ENCODE measurements around the gene AGFG2. TPM values are rescaled to one million over a fixed set of nuclear protein-coding genes. Genes with fewer than 3 reads are reported as not detected.
A peak's percentile ranks its signal among the peaks of the same experiment; 100 is the strongest.

Gene AGFG2
- total and polyA plus RNA-seq, 2 of the 13 experiments (the other 11 are each of a cell fraction or from before 2014, with no cell fraction given): 125 to 132 TPM

DNA sequence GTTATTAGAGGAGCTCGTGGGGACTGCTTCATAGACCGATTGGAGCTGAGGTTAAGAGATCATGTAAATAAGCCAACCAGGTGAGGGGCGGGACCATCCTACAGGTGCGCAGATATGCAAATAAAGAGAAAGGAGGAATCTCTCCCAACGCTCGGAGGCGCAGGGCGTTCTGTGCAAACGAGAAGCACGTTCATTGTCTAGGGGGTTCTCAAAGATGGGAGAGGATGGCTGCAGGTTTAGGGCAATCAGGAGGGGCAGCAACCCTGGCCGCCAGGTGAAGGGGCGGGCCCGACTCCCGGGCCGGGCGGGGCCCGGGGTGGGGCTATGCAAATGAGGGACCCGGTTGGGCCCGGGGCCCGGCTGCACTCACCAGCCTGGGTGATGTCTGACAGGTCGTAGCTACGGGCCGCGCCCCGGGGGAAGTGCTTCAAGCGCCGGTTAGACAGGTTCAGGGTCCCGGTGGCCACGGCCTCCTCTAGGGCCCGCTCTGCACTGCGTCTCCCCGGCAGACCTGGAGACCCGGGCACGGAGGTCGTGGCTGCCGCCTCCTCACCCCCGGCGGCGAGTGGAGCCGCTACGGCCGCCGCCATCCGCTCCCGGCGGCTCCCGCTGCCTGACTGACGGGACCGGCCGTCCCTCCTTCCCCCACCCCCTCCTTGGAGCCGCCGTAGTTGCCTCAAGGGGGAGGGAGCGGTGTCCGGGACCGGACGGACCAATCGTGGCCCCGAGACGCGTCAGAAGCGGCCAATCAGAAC is 46.7 kb downstream of the AGFG2 start, which contains the start of gene LRCH4 (continued):
- TF ChIP-seq ZNF644 (CRISPR knock-in tag; IDR thresholded peaks at IDR 0.05; ENCODE audit: low read depth) (no peak), ARNTL (CRISPR knock-in tag; IDR thresholded peaks at IDR 0.05) (no peak), GABPA (IDR thresholded peaks at IDR 0.05; ENCODE audit: low read depth, low read length) (no peak), GABPA (CRISPR knock-in tag; IDR thresholded peaks at IDR 0.05; ENCODE audit: low read depth) (peak; percentile 79), JUN (CRISPR knock-in tag; IDR thresholded peaks at IDR 0.05) (no peak), ZNF441 (CRISPR knock-in tag; IDR thresholded peaks at IDR 0.05; ENCODE audit: borderline replicate concordance) (peak; percentile 29; the same call in 1 of the 2 replicates), KLF12 (CRISPR knock-in tag; IDR thresholded peaks at IDR 0.05; ENCODE audit: borderline replicate concordance) (0 out of 2 replicates have a peak, but pooled peaks have one; percentile 40), ZNF75D (CRISPR knock-in tag; IDR thresholded peaks at IDR 0.05; ENCODE audit: borderline replicate concordance) (no peak), ZNF652 (CRISPR knock-in tag; IDR thresholded peaks at IDR 0.05; ENCODE audit: borderline replicate concordance, low read depth) (no peak), ZNF160 (CRISPR knock-in tag; IDR thresholded peaks at IDR 0.05) (no peak)
- TF ChIP-seq, protein P1, sequence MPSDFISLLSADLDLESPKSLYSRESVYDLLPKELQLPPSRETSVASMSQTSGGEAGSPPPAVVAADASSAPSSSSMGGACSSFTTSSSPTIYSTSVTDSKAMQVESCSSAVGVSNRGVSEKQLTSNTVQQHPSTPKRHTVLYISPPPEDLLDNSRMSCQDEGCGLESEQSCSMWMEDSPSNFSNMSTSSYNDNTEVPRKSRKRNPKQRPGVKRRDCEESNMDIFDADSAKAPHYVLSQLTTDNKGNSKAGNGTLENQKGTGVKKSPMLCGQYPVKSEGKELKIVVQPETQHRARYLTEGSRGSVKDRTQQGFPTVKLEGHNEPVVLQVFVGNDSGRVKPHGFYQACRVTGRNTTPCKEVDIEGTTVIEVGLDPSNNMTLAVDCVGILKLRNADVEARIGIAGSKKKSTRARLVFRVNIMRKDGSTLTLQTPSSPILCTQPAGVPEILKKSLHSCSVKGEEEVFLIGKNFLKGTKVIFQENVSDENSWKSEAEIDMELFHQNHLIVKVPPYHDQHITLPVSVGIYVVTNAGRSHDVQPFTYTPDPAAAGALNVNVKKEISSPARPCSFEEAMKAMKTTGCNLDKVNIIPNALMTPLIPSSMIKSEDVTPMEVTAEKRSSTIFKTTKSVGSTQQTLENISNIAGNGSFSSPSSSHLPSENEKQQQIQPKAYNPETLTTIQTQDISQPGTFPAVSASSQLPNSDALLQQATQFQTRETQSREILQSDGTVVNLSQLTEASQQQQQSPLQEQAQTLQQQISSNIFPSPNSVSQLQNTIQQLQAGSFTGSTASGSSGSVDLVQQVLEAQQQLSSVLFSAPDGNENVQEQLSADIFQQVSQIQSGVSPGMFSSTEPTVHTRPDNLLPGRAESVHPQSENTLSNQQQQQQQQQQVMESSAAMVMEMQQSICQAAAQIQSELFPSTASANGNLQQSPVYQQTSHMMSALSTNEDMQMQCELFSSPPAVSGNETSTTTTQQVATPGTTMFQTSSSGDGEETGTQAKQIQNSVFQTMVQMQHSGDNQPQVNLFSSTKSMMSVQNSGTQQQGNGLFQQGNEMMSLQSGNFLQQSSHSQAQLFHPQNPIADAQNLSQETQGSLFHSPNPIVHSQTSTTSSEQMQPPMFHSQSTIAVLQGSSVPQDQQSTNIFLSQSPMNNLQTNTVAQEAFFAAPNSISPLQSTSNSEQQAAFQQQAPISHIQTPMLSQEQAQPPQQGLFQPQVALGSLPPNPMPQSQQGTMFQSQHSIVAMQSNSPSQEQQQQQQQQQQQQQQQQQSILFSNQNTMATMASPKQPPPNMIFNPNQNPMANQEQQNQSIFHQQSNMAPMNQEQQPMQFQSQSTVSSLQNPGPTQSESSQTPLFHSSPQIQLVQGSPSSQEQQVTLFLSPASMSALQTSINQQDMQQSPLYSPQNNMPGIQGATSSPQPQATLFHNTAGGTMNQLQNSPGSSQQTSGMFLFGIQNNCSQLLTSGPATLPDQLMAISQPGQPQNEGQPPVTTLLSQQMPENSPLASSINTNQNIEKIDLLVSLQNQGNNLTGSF (CRISPR knock-in tag; IDR thresholded peaks at IDR 0.05): no peak
- TF ChIP-seq, protein P2, sequence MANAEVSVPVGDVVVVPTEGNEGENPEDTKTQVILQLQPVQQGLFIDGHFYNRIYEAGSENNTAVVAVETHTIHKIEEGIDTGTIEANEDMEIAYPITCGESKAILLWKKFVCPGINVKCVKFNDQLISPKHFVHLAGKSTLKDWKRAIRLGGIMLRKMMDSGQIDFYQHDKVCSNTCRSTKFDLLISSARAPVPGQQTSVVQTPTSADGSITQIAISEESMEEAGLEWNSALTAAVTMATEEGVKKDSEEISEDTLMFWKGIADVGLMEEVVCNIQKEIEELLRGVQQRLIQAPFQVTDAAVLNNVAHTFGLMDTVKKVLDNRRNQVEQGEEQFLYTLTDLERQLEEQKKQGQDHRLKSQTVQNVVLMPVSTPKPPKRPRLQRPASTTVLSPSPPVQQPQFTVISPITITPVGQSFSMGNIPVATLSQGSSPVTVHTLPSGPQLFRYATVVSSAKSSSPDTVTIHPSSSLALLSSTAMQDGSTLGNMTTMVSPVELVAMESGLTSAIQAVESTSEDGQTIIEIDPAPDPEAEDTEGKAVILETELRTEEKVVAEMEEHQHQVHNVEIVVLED (CRISPR knock-in tag; IDR thresholded peaks at IDR 0.05; ENCODE audit: borderline replicate concordance): peak; percentile 81; the same call in 1 of the 2 replicates
- TF ChIP-seq, protein P3, sequence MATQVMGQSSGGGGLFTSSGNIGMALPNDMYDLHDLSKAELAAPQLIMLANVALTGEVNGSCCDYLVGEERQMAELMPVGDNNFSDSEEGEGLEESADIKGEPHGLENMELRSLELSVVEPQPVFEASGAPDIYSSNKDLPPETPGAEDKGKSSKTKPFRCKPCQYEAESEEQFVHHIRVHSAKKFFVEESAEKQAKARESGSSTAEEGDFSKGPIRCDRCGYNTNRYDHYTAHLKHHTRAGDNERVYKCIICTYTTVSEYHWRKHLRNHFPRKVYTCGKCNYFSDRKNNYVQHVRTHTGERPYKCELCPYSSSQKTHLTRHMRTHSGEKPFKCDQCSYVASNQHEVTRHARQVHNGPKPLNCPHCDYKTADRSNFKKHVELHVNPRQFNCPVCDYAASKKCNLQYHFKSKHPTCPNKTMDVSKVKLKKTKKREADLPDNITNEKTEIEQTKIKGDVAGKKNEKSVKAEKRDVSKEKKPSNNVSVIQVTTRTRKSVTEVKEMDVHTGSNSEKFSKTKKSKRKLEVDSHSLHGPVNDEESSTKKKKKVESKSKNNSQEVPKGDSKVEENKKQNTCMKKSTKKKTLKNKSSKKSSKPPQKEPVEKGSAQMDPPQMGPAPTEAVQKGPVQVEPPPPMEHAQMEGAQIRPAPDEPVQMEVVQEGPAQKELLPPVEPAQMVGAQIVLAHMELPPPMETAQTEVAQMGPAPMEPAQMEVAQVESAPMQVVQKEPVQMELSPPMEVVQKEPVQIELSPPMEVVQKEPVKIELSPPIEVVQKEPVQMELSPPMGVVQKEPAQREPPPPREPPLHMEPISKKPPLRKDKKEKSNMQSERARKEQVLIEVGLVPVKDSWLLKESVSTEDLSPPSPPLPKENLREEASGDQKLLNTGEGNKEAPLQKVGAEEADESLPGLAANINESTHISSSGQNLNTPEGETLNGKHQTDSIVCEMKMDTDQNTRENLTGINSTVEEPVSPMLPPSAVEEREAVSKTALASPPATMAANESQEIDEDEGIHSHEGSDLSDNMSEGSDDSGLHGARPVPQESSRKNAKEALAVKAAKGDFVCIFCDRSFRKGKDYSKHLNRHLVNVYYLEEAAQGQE (IDR thresholded peaks at IDR 0.05; ENCODE audit: borderline replicate concordance in 1 of 2, low read depth in 1 of 2, low read length in 2 of 2): peak in 1 of 2 experiments; percentile 72; a peak in 1 of 4 replicates
- TF ChIP-seq, protein P4, sequence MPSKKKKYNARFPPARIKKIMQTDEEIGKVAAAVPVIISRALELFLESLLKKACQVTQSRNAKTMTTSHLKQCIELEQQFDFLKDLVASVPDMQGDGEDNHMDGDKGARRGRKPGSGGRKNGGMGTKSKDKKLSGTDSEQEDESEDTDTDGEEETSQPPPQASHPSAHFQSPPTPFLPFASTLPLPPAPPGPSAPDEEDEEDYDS (CRISPR knock-in tag; IDR thresholded peaks at IDR 0.05): no peak
- TF ChIP-seq, protein P5, sequence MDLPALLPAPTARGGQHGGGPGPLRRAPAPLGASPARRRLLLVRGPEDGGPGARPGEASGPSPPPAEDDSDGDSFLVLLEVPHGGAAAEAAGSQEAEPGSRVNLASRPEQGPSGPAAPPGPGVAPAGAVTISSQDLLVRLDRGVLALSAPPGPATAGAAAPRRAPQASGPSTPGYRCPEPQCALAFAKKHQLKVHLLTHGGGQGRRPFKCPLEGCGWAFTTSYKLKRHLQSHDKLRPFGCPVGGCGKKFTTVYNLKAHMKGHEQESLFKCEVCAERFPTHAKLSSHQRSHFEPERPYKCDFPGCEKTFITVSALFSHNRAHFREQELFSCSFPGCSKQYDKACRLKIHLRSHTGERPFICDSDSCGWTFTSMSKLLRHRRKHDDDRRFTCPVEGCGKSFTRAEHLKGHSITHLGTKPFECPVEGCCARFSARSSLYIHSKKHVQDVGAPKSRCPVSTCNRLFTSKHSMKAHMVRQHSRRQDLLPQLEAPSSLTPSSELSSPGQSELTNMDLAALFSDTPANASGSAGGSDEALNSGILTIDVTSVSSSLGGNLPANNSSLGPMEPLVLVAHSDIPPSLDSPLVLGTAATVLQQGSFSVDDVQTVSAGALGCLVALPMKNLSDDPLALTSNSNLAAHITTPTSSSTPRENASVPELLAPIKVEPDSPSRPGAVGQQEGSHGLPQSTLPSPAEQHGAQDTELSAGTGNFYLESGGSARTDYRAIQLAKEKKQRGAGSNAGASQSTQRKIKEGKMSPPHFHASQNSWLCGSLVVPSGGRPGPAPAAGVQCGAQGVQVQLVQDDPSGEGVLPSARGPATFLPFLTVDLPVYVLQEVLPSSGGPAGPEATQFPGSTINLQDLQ (CRISPR knock-in tag; IDR thresholded peaks at IDR 0.05): no peak; the same call in 1 of the 2 replicates
